BLaER1 (cell line): ENCODE data around the gene SH3TC1.

ENCODE experiments used
- H3K27ac ChIP-seq: shearing (Covaris generic); formaldehyde crosslinking; 2 replicates; pipeline ENCODE4 v1.8.1; 2022
- H3K27me3 ChIP-seq: shearing (Covaris generic); formaldehyde crosslinking; 2 replicates; pipeline ENCODE4 v1.8.1; 2022
- H3K36me3 ChIP-seq: shearing (Covaris generic); formaldehyde crosslinking; 2 replicates; pipeline ENCODE4 v1.8.1; 2022
- H3K4me1 ChIP-seq: shearing (Covaris generic); formaldehyde crosslinking; 2 replicates; pipeline ENCODE4 v1.8.1; 2022
- H3K4me2 ChIP-seq: shearing (Covaris generic); formaldehyde crosslinking; 2 replicates; pipeline ENCODE4 v1.8.1; 2022
- H3K4me3 ChIP-seq: shearing (Covaris generic); formaldehyde crosslinking; 2 replicates; pipeline ENCODE4 v1.8.1; 2022
- H3K9ac ChIP-seq: shearing (Covaris generic); formaldehyde crosslinking; 2 replicates; pipeline ENCODE4 v1.8.1; 2022
- H3K9me3 ChIP-seq: shearing (Covaris generic); formaldehyde crosslinking; 2 replicates; pipeline ENCODE4 v1.8.1; 2022
- H4K20me1 ChIP-seq: shearing (Covaris generic); formaldehyde crosslinking; 2 replicates; pipeline ENCODE4 v1.8.1; 2022
- Cebpa-rat ChIP-seq: shearing (Covaris generic); IDR thresholded peaks from 2 replicates; pipeline ENCODE4 v1.8.1; 2022

Gene SH3TC1

GRCh38 chr4:8204576-8205227 is 5.6 kb downstream of the SH3TC1 start:
- Histone ChIP-seq H3K36me3 (peaks cover 30% of the 10 kb centered on the region), H3K9ac (peak overlapping the region; percentile 78), H3K27ac (peak overlapping the region; percentile 96), H3K4me3 (peak overlapping the region; percentile 22; the same call in 1 of the 2 replicates), H3K4me2 (peak overlapping the region; percentile 99), H3K9me3 (no peaks in the 10 kb centered on the region), H3K27me3 (no peaks in the 10 kb centered on the region), H4K20me1 (peaks cover 79% of the 10 kb centered on the region), H3K4me1 (peaks cover 98% of the 10 kb centered on the region)
- no peak for TF ChIP-seq Cebpa-rat

DNA sequence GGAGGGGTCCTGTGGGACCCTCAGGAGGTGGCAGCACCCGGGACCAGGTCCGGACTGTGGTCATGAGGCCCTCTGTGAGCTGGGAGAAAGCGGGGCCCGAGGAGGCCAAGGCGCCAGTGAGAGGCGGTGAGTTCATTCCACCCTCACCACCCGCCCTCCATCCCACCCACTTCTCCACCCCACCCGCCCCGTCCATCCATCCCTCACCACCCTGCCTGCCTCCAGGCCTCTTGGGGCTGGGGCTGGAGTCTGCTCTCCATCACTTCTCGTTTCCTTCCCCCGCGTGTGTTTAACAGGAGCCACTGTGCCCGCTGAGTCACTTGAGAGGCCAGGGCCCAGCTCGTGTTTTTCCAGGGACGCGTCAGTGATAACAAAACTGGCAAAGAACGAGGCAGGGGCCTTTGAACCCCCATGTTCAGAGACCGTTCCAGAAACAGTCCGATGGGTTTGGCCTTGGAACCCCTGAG is 6.2 kb downstream of the SH3TC1 start:
- H3K27me3 ChIP-seq: no peaks in the 10 kb centered on the region
- H4K20me1 ChIP-seq: peaks cover 85% of the 10 kb centered on the region
- no peaks in the 10 kb centered on the region for H3K9me3 ChIP-seq
- H3K4me1 ChIP-seq: peaks cover 98% of the 10 kb centered on the region
- peaks cover 34% of the 10 kb centered on the region for H3K36me3 ChIP-seq
- peak overlapping the region; percentile 78 for H3K9ac ChIP-seq
- H3K4me2 ChIP-seq: peak overlapping the region; percentile 99
- no peak for TF ChIP-seq Cebpa-rat
- peak overlapping the region; percentile 22; the same call in 1 of the 2 replicates for H3K4me3 ChIP-seq
- peak overlapping the region; percentile 96 for H3K27ac ChIP-seq

- peak overlapping the region; percentile 99 for H3K4me2 ChIP-seq
- H3K9me3 ChIP-seq: no peaks in the 10 kb centered on the region
- peak overlapping the region; percentile 43; the same call in 1 of the 2 replicates for H3K9ac ChIP-seq
- H3K4me3 ChIP-seq: no peak overlapping the region; the same call in 1 of the 2 replicates
- no peak for TF ChIP-seq Cebpa-rat
- no peaks in the 10 kb centered on the region for H3K27me3 ChIP-seq
- H3K36me3 ChIP-seq: peaks cover 34% of the 10 kb centered on the region
- peaks cover 96% of the 10 kb centered on the region for H3K4me1 ChIP-seq
- peaks cover 85% of the 10 kb centered on the region for H4K20me1 ChIP-seq
- peak overlapping the region; percentile 96 for H3K27ac ChIP-seq
These were observed 6.9 kb downstream of the SH3TC1 start for GRCh38 chr4:8205749-8206611.

- Histone ChIP-seq H4K20me1 (peaks cover 89% of the 10 kb centered on the region), H3K9ac (no peak overlapping the region), H3K4me3 (no peak overlapping the region), H3K27me3 (no peaks in the 10 kb centered on the region), H3K4me1 (peaks cover 93% of the 10 kb centered on the region), H3K4me2 (peak overlapping the region; percentile 99; the same call in 1 of the 2 replicates), H3K9me3 (no peaks in the 10 kb centered on the region), H3K27ac (no peak overlapping the region), H3K36me3 (peaks cover 42% of the 10 kb centered on the region)
- TF ChIP-seq Cebpa-rat: no peak
These were observed 8.2 kb downstream of the SH3TC1 start for GRCh38 chr4:8207314-8207713.

DNA sequence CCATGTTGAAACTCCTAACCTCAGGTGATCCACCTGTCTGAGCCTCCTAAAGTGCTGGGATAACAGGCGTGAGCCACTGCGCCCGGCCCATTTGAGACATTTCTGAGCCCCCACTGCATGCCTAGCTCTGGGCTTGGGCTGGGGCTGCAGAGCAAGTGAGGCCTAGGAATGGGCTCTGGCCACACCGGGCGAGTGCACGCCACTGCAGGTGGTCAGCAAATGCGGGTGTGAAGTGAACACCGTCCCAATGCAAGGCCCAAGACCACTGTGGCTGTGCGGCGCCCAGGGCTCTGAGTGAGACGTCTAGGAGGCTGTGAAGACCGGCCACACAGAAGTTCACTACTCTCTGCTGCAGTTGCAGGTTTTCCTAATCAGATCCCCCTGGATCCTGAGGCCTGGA is 9.5 kb downstream of the SH3TC1 start:
- H3K9ac ChIP-seq: no peak overlapping the region
- H3K4me3 ChIP-seq: no peak overlapping the region
- H3K9me3 ChIP-seq: no peaks in the 10 kb centered on the region
- no peak for TF ChIP-seq Cebpa-rat
- no peak overlapping the region for H3K4me2 ChIP-seq
- no peak overlapping the region for H3K27ac ChIP-seq
- peaks cover 93% of the 10 kb centered on the region for H3K4me1 ChIP-seq
- peaks cover 55% of the 10 kb centered on the region for H3K36me3 ChIP-seq
- peaks cover 90% of the 10 kb centered on the region for H4K20me1 ChIP-seq
- no peaks in the 10 kb centered on the region for H3K27me3 ChIP-seq

- Histone ChIP-seq H3K4me3 (no peak overlapping the region), H3K9me3 (no peaks in the 10 kb centered on the region), H3K9ac (no peak overlapping the region), H3K27ac (0 out of 2 replicates have a peak overlapping the region, but pooled peaks have one; percentile 41), H3K4me1 (peaks cover 93% of the 10 kb centered on the region), H4K20me1 (peaks cover 90% of the 10 kb centered on the region), H3K4me2 (peak overlapping the region; percentile 51; the same call in 1 of the 2 replicates), H3K27me3 (no peaks in the 10 kb centered on the region), H3K36me3 (peaks cover 61% of the 10 kb centered on the region)
- no peak for TF ChIP-seq Cebpa-rat
These were observed 10.2 kb downstream of the SH3TC1 start for GRCh38 chr4:8209181-8209874.

DNA sequence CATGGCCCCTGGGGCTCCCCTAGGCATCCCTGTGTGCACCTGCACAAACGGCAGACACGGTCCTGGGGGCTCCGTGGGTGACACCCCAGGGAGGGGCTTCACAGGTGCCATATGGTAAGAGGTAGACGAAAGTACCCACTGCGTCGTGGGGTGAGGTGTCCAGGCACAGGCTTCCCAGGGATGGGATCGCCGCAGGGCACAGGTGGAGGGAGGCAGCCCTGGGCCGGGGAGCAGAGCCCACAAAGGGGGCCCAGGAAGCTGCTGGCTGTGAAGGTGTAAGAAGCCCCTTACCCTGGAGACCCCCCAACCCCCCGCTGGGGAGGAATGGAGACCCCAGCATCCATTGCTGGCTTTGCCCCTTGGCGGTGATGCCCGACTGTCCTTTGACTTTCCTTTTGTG is 10.9 kb downstream of the SH3TC1 start:
- no peak for TF ChIP-seq Cebpa-rat
- H3K36me3 ChIP-seq: peaks cover 68% of the 10 kb centered on the region
- peaks cover 93% of the 10 kb centered on the region for H3K4me1 ChIP-seq
- H4K20me1 ChIP-seq: peaks cover 87% of the 10 kb centered on the region
- H3K9me3 ChIP-seq: no peaks in the 10 kb centered on the region
- no peak overlapping the region for H3K4me3 ChIP-seq
- no peaks in the 10 kb centered on the region for H3K27me3 ChIP-seq
- 0 out of 2 replicates have a peak overlapping the region, but pooled peaks have one; percentile 41 for H3K27ac ChIP-seq
- H3K9ac ChIP-seq: no peak overlapping the region
- H3K4me2 ChIP-seq: peak overlapping the region; percentile 51

DNA sequence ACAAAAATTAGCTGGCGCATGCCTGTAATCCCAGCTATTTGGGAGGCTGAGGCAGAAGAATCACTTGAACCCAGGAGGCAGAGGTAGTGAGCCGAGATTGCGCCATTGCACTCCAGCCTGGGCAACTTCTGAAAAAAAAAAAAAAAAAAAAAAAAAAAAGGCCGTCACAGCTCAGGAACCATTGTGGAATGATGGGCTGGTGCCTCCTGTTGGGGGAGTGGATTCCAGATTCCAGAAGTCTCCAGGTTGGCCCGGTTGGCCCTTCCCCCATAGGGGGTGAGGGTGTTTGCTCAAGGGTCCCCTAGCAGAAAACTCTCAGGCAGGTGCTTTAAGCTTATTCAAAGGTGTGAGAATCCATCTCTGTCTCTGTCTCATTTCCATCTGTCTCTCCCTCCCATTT is 11.5 kb downstream of the SH3TC1 start:
- Histone ChIP-seq H3K27me3 (no peaks in the 10 kb centered on the region), H3K27ac (no peak overlapping the region), H3K4me1 (peaks cover 93% of the 10 kb centered on the region), H4K20me1 (peaks cover 87% of the 10 kb centered on the region), H3K4me3 (no peak overlapping the region), H3K9ac (no peak overlapping the region), H3K4me2 (peak overlapping the region; percentile 51), H3K9me3 (no peaks in the 10 kb centered on the region), H3K36me3 (peaks cover 72% of the 10 kb centered on the region)
- no peak for TF ChIP-seq Cebpa-rat

GRCh38 chr4:8211251-8211650 is 12.2 kb downstream of the SH3TC1 start:
- Histone ChIP-seq H3K27ac (no peak overlapping the region), H3K4me3 (no peak overlapping the region), H3K36me3 (peaks cover 76% of the 10 kb centered on the region), H4K20me1 (peaks cover 86% of the 10 kb centered on the region), H3K9me3 (no peaks in the 10 kb centered on the region), H3K27me3 (no peaks in the 10 kb centered on the region), H3K4me2 (peak overlapping the region; percentile 26; the same call in 1 of the 2 replicates), H3K9ac (no peak overlapping the region), H3K4me1 (peaks cover 88% of the 10 kb centered on the region)
- no peak for TF ChIP-seq Cebpa-rat
